ENCODE data around the gene IFITM5. TPM values are rescaled to one million over a fixed set of nuclear protein-coding genes. Genes with fewer than 3 reads are reported as not detected.

Gene IFITM5
- total and polyA plus RNA-seq, 7 donors = not detected

DNA sequence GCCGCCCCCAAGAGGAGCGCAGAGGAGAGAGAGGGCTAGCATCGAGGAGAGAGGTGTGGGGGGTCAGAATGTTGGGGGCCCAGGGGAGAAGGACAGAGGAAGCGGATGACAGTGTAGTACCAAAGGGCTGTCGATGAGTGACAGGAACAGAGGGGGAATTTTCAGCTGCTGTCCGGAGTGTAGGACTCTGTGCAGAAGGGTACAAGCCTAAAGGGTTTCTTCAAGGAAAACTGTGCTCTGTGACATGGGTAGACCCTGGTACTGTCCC, 26.5 kb downstream of the IFITM5 start:
- TF ChIP-seq, protein P1, sequence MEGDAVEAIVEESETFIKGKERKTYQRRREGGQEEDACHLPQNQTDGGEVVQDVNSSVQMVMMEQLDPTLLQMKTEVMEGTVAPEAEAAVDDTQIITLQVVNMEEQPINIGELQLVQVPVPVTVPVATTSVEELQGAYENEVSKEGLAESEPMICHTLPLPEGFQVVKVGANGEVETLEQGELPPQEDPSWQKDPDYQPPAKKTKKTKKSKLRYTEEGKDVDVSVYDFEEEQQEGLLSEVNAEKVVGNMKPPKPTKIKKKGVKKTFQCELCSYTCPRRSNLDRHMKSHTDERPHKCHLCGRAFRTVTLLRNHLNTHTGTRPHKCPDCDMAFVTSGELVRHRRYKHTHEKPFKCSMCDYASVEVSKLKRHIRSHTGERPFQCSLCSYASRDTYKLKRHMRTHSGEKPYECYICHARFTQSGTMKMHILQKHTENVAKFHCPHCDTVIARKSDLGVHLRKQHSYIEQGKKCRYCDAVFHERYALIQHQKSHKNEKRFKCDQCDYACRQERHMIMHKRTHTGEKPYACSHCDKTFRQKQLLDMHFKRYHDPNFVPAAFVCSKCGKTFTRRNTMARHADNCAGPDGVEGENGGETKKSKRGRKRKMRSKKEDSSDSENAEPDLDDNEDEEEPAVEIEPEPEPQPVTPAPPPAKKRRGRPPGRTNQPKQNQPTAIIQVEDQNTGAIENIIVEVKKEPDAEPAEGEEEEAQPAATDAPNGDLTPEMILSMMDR (IDR thresholded peaks at IDR 0.05) = no peak
- TF ChIP-seq POLR2A (IDR thresholded peaks at IDR 0.05) (no peak), EP300 (IDR thresholded peaks at IDR 0.05) (no peak), POLR2AphosphoS5 (IDR thresholded peaks at IDR 0.05) (no peak)
- H3K36me3 ChIP-seq = no peaks in the 10 kb centered on the region
- H3K27ac ChIP-seq = no peak overlapping the region
- no peak for DNase-seq
- peaks cover 3 to 32% (median 8%) of the 10 kb centered on the region in 3 donors for H3K27me3 ChIP-seq
- no peaks in the 10 kb centered on the region for H3K9me3 ChIP-seq
- no peak overlapping the region for H3K4me3 ChIP-seq
- intact Hi-C loops (cut with DNase I) = no loop called here
- WGBS, 2 donors = 87 to 95% methylated on average over 6 of the region's 6 CpGs
- no peaks in the 10 kb centered on the region for H3K4me1 ChIP-seq

DNA sequence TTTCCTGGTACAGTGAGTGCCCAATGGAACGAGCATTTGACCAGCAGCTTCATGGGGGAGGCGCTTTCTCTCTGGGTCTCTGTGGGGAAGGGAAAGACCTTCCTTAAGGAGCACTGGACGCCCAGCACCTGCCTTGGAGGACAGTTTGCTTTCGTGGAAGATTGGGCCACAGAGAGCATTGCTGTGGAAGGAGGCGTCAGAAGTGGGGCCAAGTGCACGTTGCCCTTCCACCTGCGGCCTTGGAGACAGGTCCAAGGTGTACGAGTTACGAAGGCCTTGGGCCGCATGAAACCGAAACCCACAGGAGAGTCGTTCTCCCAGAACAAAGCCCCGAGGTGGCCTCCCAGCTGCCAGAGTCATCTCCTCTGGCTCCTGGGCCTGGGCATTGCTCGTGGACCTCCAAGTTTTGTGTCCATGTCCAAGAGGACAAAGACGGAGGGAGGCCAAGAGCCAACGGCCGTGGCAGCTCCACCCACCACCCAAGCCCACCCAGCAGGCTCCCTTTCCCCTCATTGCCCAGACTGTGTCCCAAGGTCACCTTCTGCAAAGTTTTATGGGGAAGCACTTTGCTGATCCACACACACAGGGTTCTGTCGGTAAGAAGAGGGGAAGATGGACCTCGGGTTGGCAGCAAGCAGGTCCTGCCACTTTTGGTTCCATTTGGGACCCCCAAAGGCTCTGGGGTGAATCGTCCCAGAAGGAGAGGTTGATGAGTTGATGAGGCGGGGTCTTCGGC, 27.0 kb downstream of the IFITM5 start:
- TF ChIP-seq POLR2A (IDR thresholded peaks at IDR 0.05) (no peak), POLR2AphosphoS5 (IDR thresholded peaks at IDR 0.05) (no peak), EP300 (IDR thresholded peaks at IDR 0.05) (no peak)
- TF ChIP-seq, protein P1 (IDR thresholded peaks at IDR 0.05) = no peak
- Histone ChIP-seq H3K27ac (no peak overlapping the region), H3K27me3 (peaks cover 3 to 27% (median 8%) of the 10 kb centered on the region in 3 donors), H3K9me3 (no peaks in the 10 kb centered on the region), H3K4me1 (no peaks in the 10 kb centered on the region), H3K36me3 (no peaks in the 10 kb centered on the region), H3K4me3 (no peak overlapping the region)
- intact Hi-C loops (cut with DNase I) = no loop called here
- 92% methylated on average over 22 of the region's 22 CpGs for WGBS, 2 donors
- DNase-seq = no peak

DNA sequence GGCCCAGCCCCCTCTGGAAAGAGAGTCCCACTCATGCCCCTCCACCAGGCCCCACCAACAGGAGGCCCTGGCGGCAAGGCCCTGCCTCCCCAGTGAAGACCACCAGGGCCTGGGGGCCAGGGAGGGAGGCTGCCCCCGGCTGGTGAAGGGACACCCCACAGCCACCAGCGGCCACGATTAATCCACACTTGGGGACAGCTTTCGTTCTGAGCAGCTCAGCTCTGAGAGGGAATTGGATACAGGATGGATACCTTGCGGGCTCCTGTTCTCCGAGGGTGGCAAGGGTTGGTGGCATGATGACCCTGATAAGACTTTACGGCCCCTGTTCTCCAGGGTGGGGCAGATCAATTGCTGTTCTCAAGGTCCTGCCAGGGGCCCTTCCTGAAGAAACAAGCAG, 28.0 kb downstream of the IFITM5 start:
- H3K27ac ChIP-seq = no peak overlapping the region
- no peak for DNase-seq
- H3K4me3 ChIP-seq = no peak overlapping the region
- WGBS, 2 donors = 44 to 69% methylated on average over 8 of the region's 8 CpGs
- H3K27me3 ChIP-seq = peaks cover 3 to 27% (median 8%) of the 10 kb centered on the region in 3 donors
- no peaks in the 10 kb centered on the region for H3K4me1 ChIP-seq
- H3K36me3 ChIP-seq = no peaks in the 10 kb centered on the region
- intact Hi-C loops (cut with DNase I) = no loop called here
- no peaks in the 10 kb centered on the region for H3K9me3 ChIP-seq
- TF ChIP-seq POLR2AphosphoS5 (IDR thresholded peaks at IDR 0.05) = no peak
- no peak for TF ChIP-seq POLR2A (IDR thresholded peaks at IDR 0.05)
- no peak for TF ChIP-seq EP300 (IDR thresholded peaks at IDR 0.05)

DNA sequence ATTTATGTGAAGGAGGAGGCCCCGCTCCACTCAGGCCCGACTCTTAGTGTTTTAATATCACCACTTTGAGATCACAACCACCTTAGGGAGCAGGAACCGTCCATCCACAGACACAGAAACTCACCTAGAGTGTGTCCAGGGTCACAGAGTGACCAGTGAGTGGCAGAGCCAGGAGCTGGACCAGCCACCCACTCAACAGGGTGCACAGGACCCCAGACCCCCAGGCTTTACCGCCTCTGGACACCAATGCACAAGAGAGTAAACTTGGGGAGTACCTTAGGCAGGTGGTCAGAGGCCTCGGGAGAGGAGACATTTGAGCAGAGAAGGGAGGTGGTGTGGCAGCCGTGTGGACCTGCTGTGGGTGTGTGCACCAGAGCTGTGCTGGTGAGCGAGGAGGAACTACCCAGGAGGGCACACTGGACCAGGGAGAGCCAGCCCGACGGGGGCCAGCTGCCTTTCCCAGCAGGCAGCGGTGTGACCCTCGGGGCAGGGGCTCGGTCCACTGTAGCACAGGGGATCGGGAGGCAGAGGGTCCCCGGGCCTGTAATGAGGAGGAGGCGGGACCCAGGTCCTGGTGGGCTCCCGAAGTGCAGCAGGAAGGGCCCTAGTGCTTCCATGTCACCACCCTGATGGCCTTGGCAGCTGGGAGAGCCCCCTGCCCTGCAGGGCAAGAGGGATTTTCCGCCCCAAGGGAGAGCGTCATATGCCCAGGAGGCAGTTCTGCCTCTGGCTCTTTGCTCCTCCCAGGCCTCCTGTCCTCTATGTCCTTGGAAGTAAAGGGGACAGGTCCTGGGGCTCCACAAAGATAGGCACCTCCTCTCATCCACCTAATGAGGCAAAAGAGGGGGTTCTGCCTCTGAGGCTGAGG, 28.6 kb downstream of the IFITM5 start:
- WGBS, 2 donors = 82 to 88% methylated on average over 18 of the region's 18 CpGs
- no peak for DNase-seq
- Histone ChIP-seq H3K36me3 (no peaks in the 10 kb centered on the region), H3K27ac (peak overlapping the region in 3 of 4 donors; percentile 19 to 66 (median 29)), H3K4me1 (no peaks in the 10 kb centered on the region), H3K9me3 (peaks cover 0 to 3% (median 0%) of the 10 kb centered on the region in 4 donors), H3K4me3 (no peak overlapping the region), H3K27me3 (peaks cover 3 to 27% (median 8%) of the 10 kb centered on the region in 3 donors)
- intact Hi-C loops (cut with DNase I) = no loop called here
- TF ChIP-seq POLR2AphosphoS5 (IDR thresholded peaks at IDR 0.05) = no peak
- no peak for TF ChIP-seq EP300 (IDR thresholded peaks at IDR 0.05)
- no peak for TF ChIP-seq POLR2A (IDR thresholded peaks at IDR 0.05)
- TF ChIP-seq, protein P1 (IDR thresholded peaks at IDR 0.05) = no peak

Data from sigmoid colon (tissue), 7 donors.